H1 (cell line): ENCODE results near the gene AMN. TPM values are rescaled to one million over a fixed set of nuclear protein-coding genes. Genes with fewer than 3 reads are reported as not detected.

Experiments
- ATF3 ChIP-seq: IDR thresholded peaks from 2 replicates; pipeline ENCODE4 v1.6.1; 2011; ENCODE audit warnings: low read depth, mild to moderate bottlenecking, low read length; ENCODE audit not compliant: insufficient read depth
- BACH1 ChIP-seq: IDR thresholded peaks from 2 replicates; pipeline ENCODE4 v1.6.1; 2012; ENCODE audit warnings: low read length, improper control_type of control experiment
- CTCF ChIP-seq, 3 experiments: IDR thresholded peaks; 1 replicate in 2 of 3; 2 replicates in 1 of 3; pipeline versions ENCODE4 v1.5.1 to v1.6.1; 2011; ENCODE audit warnings: low read length in 3 of 3, mild to moderate bottlenecking in 3 of 3, inconsistent platforms in 2 of 3, low read depth in 1 of 3, moderate library complexity in 1 of 3; ENCODE audit not compliant: insufficient read depth in 1 of 3; ENCODE audit errors: control extremely low read depth in 1 of 3
- KDM4A ChIP-seq: IDR thresholded peaks from one replicate; pipeline ENCODE4 v1.7.1; 2012; ENCODE audit warnings: low read depth, mild to moderate bottlenecking, moderate library complexity, low read length, inconsistent platforms; ENCODE audit not compliant: severe bottlenecking
- KDM5A ChIP-seq: fragments of 200-600 bp; IDR thresholded peaks from 2 replicates; pipeline ENCODE4 v1.7.1; 2012; ENCODE audit warnings: mild to moderate bottlenecking, low read length, inconsistent platforms, mixed read lengths
- NRF1 ChIP-seq: IDR thresholded peaks from 2 replicates; pipeline ENCODE4 v1.6.1; 2011; ENCODE audit warnings: mild to moderate bottlenecking, low read depth, low read length, improper control_type of control experiment
- POLR2AphosphoS5 ChIP-seq: IDR thresholded peaks from 2 replicates; pipeline ENCODE4 v1.6.1; 2011; ENCODE audit warnings: low read depth, low read length
- ZNF274 ChIP-seq: IDR thresholded peaks from 2 replicates; pipeline ENCODE4 v1.7.0; 2012; ENCODE audit warnings: low read length, borderline replicate concordance; ENCODE audit errors: extremely low read depth
- polyA plus RNA-seq, 7 experiments: library from polyadenylated mRNA; depleted of rRNA in 3 of 7; stranded (reverse) in 5 of 7; unstranded in 2 of 7; fragments of >200 nt in 5 of 7; fragments of 200-250 nt in 2 of 7; gene quantifications; 1 replicate in 5 of 7; 2 replicates in 1 of 7; 4 replicates in 1 of 7; pipeline versions ENCODE4 v1.2.1 to v1.2.3, GENCODE V29; 2011 to 2013; ENCODE audit warnings: missing spikeins in 2 of 7, mixed read lengths in 2 of 7
- total RNA-seq: library from RNA; stranded (reverse); fragmentation: NEBNext Ultra II Directional; extraction: Animal tissue kit (Norgen Biotek cat#: 25700); gene quantifications from 2 replicates; pipeline ENCODE4 v1.2.1, GENCODE V29; 2021

The AMN gene
- total and polyA plus RNA-seq, 2 of the 8 experiments (the other 6 are each of a cell fraction or from before 2014, with no cell fraction given): 0.77 to 1.5 TPM

- TF ChIP-seq CTCF (IDR thresholded peaks at IDR 0.05; ENCODE audit: control extremely low read depth in 1 of 3, insufficient read depth in 1 of 3, low read depth in 1 of 3, low read length in 3 of 3) (no peak), ATF3 (no peak), KDM4A (no peak), BACH1 (no peak), POLR2AphosphoS5 (no peak), NRF1 (no peak), KDM5A (no peak), ZNF274 (no peak)
Observed at GRCh38 chr14:102902086-102902485, 20.4 kb upstream of the AMN start (continued).
